ENCODE data around the gene ISCU. TPM values are rescaled to one million over a fixed set of nuclear protein-coding genes. Genes with fewer than 3 reads are reported as not detected.
A peak's percentile ranks its signal among the peaks of the same experiment; 100 is the strongest.

The ISCU gene
- total RNA-seq, 4 donors from 2014 or later, result 232 to 337 (median 249) TPM

DNA sequence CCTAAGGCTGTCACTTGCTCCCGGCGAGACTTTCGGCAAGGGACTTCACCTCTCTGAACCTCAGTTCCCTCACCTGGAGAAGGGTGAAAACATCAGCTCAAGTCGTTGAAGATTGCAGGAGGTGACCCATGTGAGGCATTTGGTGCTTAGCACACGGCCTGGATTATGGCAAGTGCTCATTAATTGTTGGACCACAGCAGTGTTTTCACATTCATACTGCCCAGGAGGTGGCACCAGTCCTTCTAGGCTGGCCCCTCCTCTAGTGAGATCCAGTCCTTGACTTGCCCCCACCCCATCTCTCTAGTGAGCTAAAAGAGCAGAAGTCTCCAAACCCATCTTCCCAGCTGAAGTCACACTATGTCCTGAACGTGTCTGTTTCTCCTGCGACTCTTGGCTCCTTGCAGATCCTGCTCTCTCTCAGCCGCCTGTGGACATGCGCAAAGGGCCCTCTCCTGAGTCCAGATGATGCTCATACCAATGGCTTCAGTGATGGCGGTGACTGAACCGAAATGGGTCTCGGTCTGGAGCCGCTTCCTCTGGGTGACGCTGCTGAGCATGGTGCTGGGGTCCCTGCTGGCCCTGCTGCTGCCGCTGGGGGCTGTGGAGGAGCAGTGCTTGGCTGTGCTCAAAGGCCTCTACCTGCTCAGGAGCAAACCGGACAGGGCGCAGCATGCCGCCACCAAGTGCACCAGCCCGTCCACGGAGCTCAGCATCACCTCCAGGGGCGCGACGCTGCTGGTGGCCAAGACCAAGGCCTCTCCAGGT, 45.7 kb upstream of the ISCU start:
- H3K36me3 ChIP-seq, result peaks cover 0 to 46% of the 10 kb centered on the region in 2 donors
- H3K27me3 ChIP-seq, result no peaks in the 10 kb centered on the region
- H3K4me1 ChIP-seq, result peaks cover 14 to 17% of the 10 kb centered on the region in 2 donors
- H3K27ac ChIP-seq, result no peak overlapping the region
- no peak for TF ChIP-seq POLR2A (IDR thresholded peaks at IDR 0.05)
- TF ChIP-seq, protein P1, sequence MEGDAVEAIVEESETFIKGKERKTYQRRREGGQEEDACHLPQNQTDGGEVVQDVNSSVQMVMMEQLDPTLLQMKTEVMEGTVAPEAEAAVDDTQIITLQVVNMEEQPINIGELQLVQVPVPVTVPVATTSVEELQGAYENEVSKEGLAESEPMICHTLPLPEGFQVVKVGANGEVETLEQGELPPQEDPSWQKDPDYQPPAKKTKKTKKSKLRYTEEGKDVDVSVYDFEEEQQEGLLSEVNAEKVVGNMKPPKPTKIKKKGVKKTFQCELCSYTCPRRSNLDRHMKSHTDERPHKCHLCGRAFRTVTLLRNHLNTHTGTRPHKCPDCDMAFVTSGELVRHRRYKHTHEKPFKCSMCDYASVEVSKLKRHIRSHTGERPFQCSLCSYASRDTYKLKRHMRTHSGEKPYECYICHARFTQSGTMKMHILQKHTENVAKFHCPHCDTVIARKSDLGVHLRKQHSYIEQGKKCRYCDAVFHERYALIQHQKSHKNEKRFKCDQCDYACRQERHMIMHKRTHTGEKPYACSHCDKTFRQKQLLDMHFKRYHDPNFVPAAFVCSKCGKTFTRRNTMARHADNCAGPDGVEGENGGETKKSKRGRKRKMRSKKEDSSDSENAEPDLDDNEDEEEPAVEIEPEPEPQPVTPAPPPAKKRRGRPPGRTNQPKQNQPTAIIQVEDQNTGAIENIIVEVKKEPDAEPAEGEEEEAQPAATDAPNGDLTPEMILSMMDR (IDR thresholded peaks at IDR 0.05 in 4 of 5, conservative IDR thresholded peaks at IDR 0.05 in 1 of 5), result no peak
- DNase-seq (no peak), ATAC-seq (no peak)
- peak overlapping the region in 1 of 4 donors; percentile 97 for H3K4me3 ChIP-seq
- intact Hi-C loops (cut with DNase I; ENCODE audit: low total_unique reads) (loop anchor here (5.0 kb wide), 1 partner anchor 341 kb away; the partner anchor contains the start of gene SSH1), in situ Hi-C loops (cut with MboI; ENCODE audit: low sequenced_read_pairs in 4 of 4) (loop anchor here in 1 of 4 donors (25.0 kb wide), 1 partner anchor 829 kb away; the partner anchor contains the start of gene PWP1)
- H3K9me3 ChIP-seq, result no peaks in the 10 kb centered on the region

DNA sequence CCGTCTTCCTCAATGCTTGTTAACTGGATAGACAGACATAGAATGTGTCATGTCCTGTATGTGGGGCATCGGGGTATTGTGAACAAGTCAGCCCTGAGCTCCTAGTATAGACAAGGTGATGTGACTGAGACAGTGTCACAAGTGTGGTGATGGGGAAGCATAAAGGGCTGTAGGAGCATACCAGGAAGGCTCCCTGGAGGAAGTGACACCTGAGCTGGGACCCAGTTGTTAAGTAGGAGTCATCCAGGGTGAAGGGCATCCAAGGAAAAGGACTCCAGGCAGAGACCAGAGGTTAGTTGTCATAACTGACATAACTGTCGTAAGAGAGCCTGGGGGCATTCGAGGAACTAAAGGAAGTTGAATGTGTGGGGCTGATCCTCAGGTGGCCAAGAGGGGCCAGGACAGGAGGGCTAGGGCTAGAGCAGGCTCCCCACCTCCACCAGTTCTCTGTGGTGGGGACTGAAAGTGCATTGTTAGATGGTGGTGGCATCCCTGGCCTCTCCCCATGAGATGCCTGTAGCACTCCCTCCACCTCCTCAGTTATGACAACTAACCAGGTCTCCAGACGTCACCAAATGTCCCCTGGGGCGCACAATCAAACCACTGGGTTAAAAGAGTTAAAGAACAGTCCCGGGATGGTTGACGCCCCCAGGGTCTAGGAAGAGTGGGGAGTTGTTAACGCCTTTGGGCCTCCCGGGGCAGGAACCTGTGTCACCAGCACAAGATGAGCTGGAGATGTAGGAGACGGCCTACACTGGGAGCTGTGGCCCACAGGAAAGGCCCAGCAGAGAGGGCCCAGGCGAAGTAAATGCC, 44.9 kb upstream of the ISCU start:
- no peak for ATAC-seq
- in situ Hi-C loops (cut with MboI; ENCODE audit: low sequenced_read_pairs in 4 of 4), result loop anchor here in 1 of 4 donors (25.0 kb wide), 1 partner anchor 830 kb away; the partner anchor contains the start of gene PWP1
- intact Hi-C loops (cut with DNase I; ENCODE audit: low total_unique reads), result loop anchor here (5.0 kb wide), 1 partner anchor 340 kb away; the partner anchor contains the start of gene SSH1
- Histone ChIP-seq H3K4me3 (no peak overlapping the region), H3K9me3 (no peaks in the 10 kb centered on the region), H3K27me3 (no peaks in the 10 kb centered on the region), H3K27ac (no peak overlapping the region), H3K4me1 (peaks cover 8 to 11% of the 10 kb centered on the region in 2 donors), H3K36me3 (peaks cover 0 to 54% of the 10 kb centered on the region in 2 donors)
- TF ChIP-seq, protein P1 (IDR thresholded peaks at IDR 0.05 in 4 of 5, conservative IDR thresholded peaks at IDR 0.05 in 1 of 5), result no peak
- no peak for TF ChIP-seq POLR2A (IDR thresholded peaks at IDR 0.05)
- no peak for DNase-seq

DNA sequence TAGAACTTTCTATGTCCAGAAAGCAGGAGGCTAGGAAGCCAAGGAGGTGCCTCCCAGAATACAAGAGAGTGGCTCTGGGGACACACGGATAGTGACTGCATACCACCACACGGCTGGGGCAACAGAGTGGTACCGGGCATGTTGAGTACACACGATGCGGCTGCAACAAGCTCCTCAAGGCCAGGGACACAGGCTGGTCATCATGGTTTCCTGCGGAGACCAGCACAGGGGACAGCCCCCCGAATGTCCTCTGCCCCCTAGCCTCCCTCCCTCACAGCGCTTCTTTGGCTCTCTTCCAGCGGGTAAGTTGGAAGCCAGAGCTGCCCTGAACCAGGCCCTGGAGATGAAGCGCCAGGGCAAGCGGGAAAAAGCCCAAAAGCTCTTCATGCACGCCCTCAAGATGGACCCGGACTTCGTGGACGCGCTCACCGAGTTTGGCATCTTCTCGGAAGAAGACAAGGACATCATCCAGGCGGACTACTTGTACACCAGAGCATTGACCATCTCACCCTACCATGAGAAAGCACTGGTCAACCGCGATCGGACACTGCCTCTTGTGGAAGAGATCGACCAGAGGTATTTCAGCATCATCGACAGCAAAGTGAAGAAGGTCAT, 44.2 kb upstream of the ISCU start:
- DNase-seq (no peak), ATAC-seq (no peak)
- peaks cover 8 to 11% of the 10 kb centered on the region in 2 donors for H3K4me1 ChIP-seq
- H3K36me3 ChIP-seq, result peaks cover 0 to 62% of the 10 kb centered on the region in 2 donors
- intact Hi-C loops (cut with DNase I; ENCODE audit: low total_unique reads), result loop anchor here (5.0 kb wide), 1 partner anchor 339 kb away; the partner anchor contains the start of gene SSH1
- no peak overlapping the region for H3K4me3 ChIP-seq
- TF ChIP-seq, protein P1 (IDR thresholded peaks at IDR 0.05 in 4 of 5, conservative IDR thresholded peaks at IDR 0.05 in 1 of 5), result no peak
- no peak for TF ChIP-seq POLR2A (IDR thresholded peaks at IDR 0.05)
- H3K9me3 ChIP-seq, result no peaks in the 10 kb centered on the region
- in situ Hi-C loops (cut with MboI; ENCODE audit: low sequenced_read_pairs in 4 of 4), result loop anchor here in 1 of 4 donors (25.0 kb wide), 1 partner anchor 831 kb away; the partner anchor contains the start of gene PWP1
- no peak overlapping the region for H3K27ac ChIP-seq
- no peaks in the 10 kb centered on the region for H3K27me3 ChIP-seq

DNA sequence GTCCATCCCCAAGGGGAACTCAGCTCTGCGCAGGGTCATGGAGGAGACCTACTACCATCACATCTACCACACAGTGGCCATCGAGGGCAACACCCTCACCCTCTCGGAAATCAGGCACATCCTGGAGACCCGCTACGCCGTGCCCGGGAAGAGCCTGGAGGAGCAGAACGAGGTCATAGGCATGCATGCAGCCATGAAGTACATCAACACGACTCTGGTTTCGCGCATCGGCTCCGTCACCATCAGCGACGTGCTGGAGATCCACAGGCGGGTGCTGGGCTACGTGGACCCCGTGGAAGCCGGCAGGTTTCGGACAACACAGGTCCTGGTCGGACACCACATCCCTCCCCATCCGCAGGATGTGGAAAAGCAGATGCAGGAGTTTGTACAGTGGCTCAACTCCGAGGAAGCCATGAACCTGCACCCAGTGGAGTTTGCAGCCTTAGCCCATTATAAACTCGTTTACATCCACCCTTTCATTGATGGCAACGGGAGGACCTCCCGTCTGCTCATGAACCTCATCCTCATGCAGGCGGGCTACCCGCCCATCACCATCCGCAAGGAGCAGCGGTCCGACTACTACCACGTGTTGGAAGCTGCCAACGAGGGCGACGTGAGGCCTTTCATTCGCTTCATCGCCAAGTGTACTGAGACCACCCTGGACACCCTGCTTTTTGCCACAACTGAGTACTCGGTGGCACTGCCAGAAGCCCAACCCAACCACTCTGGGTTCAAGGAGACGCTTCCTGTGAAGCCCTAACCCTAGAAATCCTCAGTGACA, 43.5 kb upstream of the ISCU start:
- no peak for DNase-seq
- Histone ChIP-seq H3K4me1 (peaks cover 8 to 11% of the 10 kb centered on the region in 2 donors), H3K36me3 (peaks cover 0 to 69% of the 10 kb centered on the region in 2 donors), H3K27ac (no peak overlapping the region), H3K4me3 (no peak overlapping the region), H3K9me3 (no peaks in the 10 kb centered on the region), H3K27me3 (no peaks in the 10 kb centered on the region)
- ATAC-seq, result no peak
- no peak for TF ChIP-seq POLR2A (IDR thresholded peaks at IDR 0.05)
- TF ChIP-seq, protein P1 (IDR thresholded peaks at IDR 0.05 in 4 of 5, conservative IDR thresholded peaks at IDR 0.05 in 1 of 5), result no peak
- in situ Hi-C loops (cut with MboI; ENCODE audit: low sequenced_read_pairs in 4 of 4) (loop anchor here in 1 of 4 donors (25.0 kb wide), 1 partner anchor 832 kb away; the partner anchor contains the start of gene PWP1), intact Hi-C loops (cut with DNase I; ENCODE audit: low total_unique reads) (loop anchor here (5.0 kb wide), 1 partner anchor 338 kb away; the partner anchor contains the start of gene SSH1)

Measured in gastrocnemius medialis (tissue), 4 donors.